Measurements from ENCODE around the gene AK1.

DNA sequence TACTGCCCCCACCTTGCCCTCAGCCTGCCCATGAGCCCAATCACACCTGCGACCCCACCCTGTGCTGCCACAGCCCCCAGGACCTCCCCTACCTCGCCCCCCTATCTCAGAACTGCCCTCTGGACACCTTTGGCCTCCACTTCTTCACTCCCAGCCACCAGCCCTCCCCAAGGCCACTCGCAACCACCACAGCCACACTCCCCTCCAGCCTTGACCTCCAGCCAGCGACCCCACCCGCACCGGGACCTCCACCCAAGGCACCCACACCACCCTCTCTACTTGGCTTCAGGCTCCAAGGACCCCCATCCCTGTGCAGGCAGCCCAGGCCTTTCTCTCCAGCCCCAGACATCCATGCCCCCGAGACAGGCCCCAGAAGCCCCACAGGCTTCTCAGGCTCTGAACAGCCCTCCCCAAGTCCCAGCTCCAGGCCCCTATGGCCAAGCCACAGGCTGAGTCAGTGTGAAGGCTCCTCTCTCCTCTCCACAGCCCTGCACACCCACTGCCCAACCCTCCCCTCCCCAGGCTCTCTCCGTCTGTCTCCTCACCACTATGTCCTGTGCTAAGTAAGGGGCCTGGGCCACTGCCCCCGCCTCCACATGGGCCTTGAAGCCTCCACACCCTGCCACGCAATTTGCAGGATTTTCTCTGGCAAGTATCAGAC is 2.0 kb downstream of the AK1 start:
- TF ChIP-seq POLR2A (IDR thresholded peaks at IDR 0.05; ENCODE audit: low read length): no peak
- TF ChIP-seq GATA1 (IDR thresholded peaks at IDR 0.05; ENCODE audit: low read depth, low read length): no peak

Measured in erythroblast (primary cell).